Endodermal cell (in vitro differentiated cells): ENCODE results near the gene TIGD1. TPM values are rescaled to one million over a fixed set of nuclear protein-coding genes. Genes with fewer than 3 reads are reported as not detected.

ENCODE experiments used
- DNase-seq: peaks from one replicate; pipeline ENCODE4 v3.0.0-alpha.2; 2017
- H3K27ac ChIP-seq: 2 replicates; pipeline ENCODE4 v1.5.1; 2013; ENCODE audit warnings: mild to moderate bottlenecking, low read depth, low read length, moderate library complexity
- H3K27me3 ChIP-seq: 2 replicates; pipeline ENCODE4 v1.6.1; 2013; ENCODE audit warnings: mild to moderate bottlenecking, low read length, moderate library complexity; ENCODE audit not compliant: insufficient read depth, control insufficient read depth, poor library complexity, severe bottlenecking
- H3K36me3 ChIP-seq: 2 replicates; pipeline ENCODE4 v1.7.0; 2013; ENCODE audit warnings: mild to moderate bottlenecking, low read length, moderate library complexity; ENCODE audit not compliant: control insufficient read depth, insufficient read depth
- H3K4me1 ChIP-seq: one replicate; pipeline ENCODE4 v1.7.0; 2013; ENCODE audit warnings: low read length; ENCODE audit not compliant: control insufficient read depth, insufficient read depth
- H3K4me3 ChIP-seq: 2 replicates; pipeline ENCODE4 v1.5.1; 2013; ENCODE audit warnings: mild to moderate bottlenecking, low read length, moderate library complexity
- H3K9ac ChIP-seq: 2 replicates; pipeline ENCODE4 v1.6.1; 2013; ENCODE audit warnings: mild to moderate bottlenecking, low read length, moderate library complexity; ENCODE audit not compliant: poor library complexity, severe bottlenecking; ENCODE audit errors: extremely low read depth
- H3K9me3 ChIP-seq: 2 replicates; pipeline ENCODE4 v1.6.1; 2013; ENCODE audit warnings: mild to moderate bottlenecking, low read length, moderate library complexity; ENCODE audit not compliant: control insufficient read depth
- H3K27ac Mint-ChIP-seq: 2 replicates; pipeline ENCODE4 v1.8.0; 2020; ENCODE audit warnings: mixed read lengths
- H3K27me3 Mint-ChIP-seq: 2 replicates; pipeline ENCODE4 v1.8.0; 2021; ENCODE audit warnings: mild to moderate bottlenecking, mixed read lengths; ENCODE audit not compliant: insufficient read depth
- H3K36me3 Mint-ChIP-seq: 2 replicates; pipeline ENCODE4 v1.8.0; 2020; ENCODE audit warnings: low read depth, mixed read lengths
- H3K4me1 Mint-ChIP-seq: 2 replicates; pipeline ENCODE4 v1.8.0; 2020; ENCODE audit warnings: mixed read lengths
- H3K4me3 Mint-ChIP-seq: 2 replicates; pipeline ENCODE4 v1.8.0; 2020; ENCODE audit warnings: mild to moderate bottlenecking, moderate library complexity, mixed read lengths
- H3K9me3 Mint-ChIP-seq: 2 replicates; pipeline ENCODE4 v1.8.0; 2020; ENCODE audit warnings: mild to moderate bottlenecking, mixed read lengths
- CTCF ChIP-seq: fragments of 200-600 bp; sonication (generic); conservative IDR thresholded peaks from 2 replicates; pipeline ENCODE4 v1.5.0; 2021; ENCODE audit warnings: antibody characterized with exemption, mild to moderate bottlenecking
- WGBS, 2 experiments: methylation state at CpG; one replicate each; pipeline versions ENCODE4 v1.1.5 to v1.1.7; 2013; ENCODE audit warnings: missing lambda C conversion rate in 2 of 2, mixed read lengths in 1 of 2; ENCODE audit not compliant: insufficient coverage in 1 of 2, insufficient read length in 1 of 2; 5-methylcytosine and 5-hydroxymethylcytosine counted together
- total RNA-seq, 2 donors: library from RNA; stranded (reverse); fragmentation: NEBNext Ultra II Directional in 1 of 2; extraction: Animal tissue kit (Norgen Biotek cat#: 25700) in 1 of 2; gene quantifications; 2 replicates in 1 of 2; 3 replicates in 1 of 2; pipeline ENCODE4 v1.2.1, GENCODE V29; 2021

The TIGD1 gene
- total RNA-seq, 2 donors from 2014 or later, result 6.5 to 6.7 TPM

- no peaks in the 10 kb centered on the region for H3K27me3 ChIP-seq
- no peak overlapping the region for H3K9ac ChIP-seq
- no peak overlapping the region for H3K4me3 ChIP-seq
- DNase-seq, result no peak
- H3K36me3 ChIP-seq, result no peaks in the 10 kb centered on the region
- Mint-ChIP-seq H3K4me3 (no peak overlapping the region), H3K27me3 (no peaks in the 10 kb centered on the region), H3K4me1 (no peaks in the 10 kb centered on the region), H3K27ac (no peak overlapping the region), H3K9me3 (no peaks in the 10 kb centered on the region), H3K36me3 (peaks cover 16% of the 10 kb centered on the region)
- H3K27ac ChIP-seq, result no peak overlapping the region
- WGBS, 2 experiments, result 87 to 91% methylated on average over 3 to 8 of the region's 8 CpGs
- no peak for TF ChIP-seq CTCF
- H3K4me1 ChIP-seq, result no peaks in the 10 kb centered on the region
- no peaks in the 10 kb centered on the region for H3K9me3 ChIP-seq
Measured at GRCh38 chr2:232588031-232588430, 37.7 kb upstream of the TIGD1 start.

- H3K27me3 ChIP-seq, result no peaks in the 10 kb centered on the region
- H3K4me1 ChIP-seq, result no peaks in the 10 kb centered on the region
- H3K9me3 Mint-ChIP-seq, result no peaks in the 10 kb centered on the region
- peaks cover 22% of the 10 kb centered on the region for H3K36me3 Mint-ChIP-seq
- no peaks in the 10 kb centered on the region for H3K27me3 Mint-ChIP-seq
- WGBS, 2 experiments, result 85 to 93% methylated on average over 7 of the region's 7 CpGs
- no peaks in the 10 kb centered on the region for H3K4me1 Mint-ChIP-seq
- no peak overlapping the region for H3K4me3 ChIP-seq
- no peak overlapping the region for H3K4me3 Mint-ChIP-seq
- H3K27ac ChIP-seq, result no peak overlapping the region
- H3K9ac ChIP-seq, result no peak overlapping the region
- peaks cover 2% of the 10 kb centered on the region for H3K36me3 ChIP-seq
- H3K27ac Mint-ChIP-seq, result no peak overlapping the region
- DNase-seq, result no peak
- no peak for TF ChIP-seq CTCF
- no peaks in the 10 kb centered on the region for H3K9me3 ChIP-seq
Measured at GRCh38 chr2:232587512-232587911, 37.2 kb upstream of the TIGD1 start.

GRCh38 chr2:232586943-232587505 is 36.7 kb upstream of the TIGD1 start:
- H3K9me3 ChIP-seq, result no peaks in the 10 kb centered on the region
- H3K36me3 ChIP-seq, result peaks cover 6% of the 10 kb centered on the region
- H3K27ac ChIP-seq, result no peak overlapping the region
- H3K4me1 ChIP-seq, result no peaks in the 10 kb centered on the region
- WGBS, 2 experiments, result 85 to 93% methylated on average over 5 of the region's 5 CpGs
- Mint-ChIP-seq H3K36me3 (peaks cover 25% of the 10 kb centered on the region), H3K4me1 (no peaks in the 10 kb centered on the region), H3K27me3 (no peaks in the 10 kb centered on the region), H3K9me3 (no peaks in the 10 kb centered on the region), H3K27ac (no peak overlapping the region), H3K4me3 (no peak overlapping the region)
- H3K9ac ChIP-seq, result no peak overlapping the region
- no peak for DNase-seq
- TF ChIP-seq CTCF, result no peak
- H3K4me3 ChIP-seq, result no peak overlapping the region
- no peaks in the 10 kb centered on the region for H3K27me3 ChIP-seq
